DND-41 (cell line): ENCODE results near the gene TAF5.

Experiments
- ATAC-seq: fragments of 200-7000 bp; cut with Tn5 transposase; 3 replicates; pipeline ENCODE4 v1.9.1; 2021; ENCODE audit warnings: low read depth; ENCODE audit not compliant: insufficient read depth
- DNase-seq: peaks from one replicate; pipeline ENCODE4 v3.0.0-alpha.2; 2020
- H2AFZ ChIP-seq: 2 replicates; pipeline ENCODE4 v1.6.0; 2012; ENCODE audit warnings: low read depth, low read length
- H3K27ac ChIP-seq: 2 replicates; pipeline ENCODE4 v1.5.1; 2012; ENCODE audit warnings: low read length, inconsistent platforms
- H3K27me3 ChIP-seq: fragments of 200-600 bp; sonication (generic); 2 replicates; pipeline ENCODE4 v1.6.0; 2012; ENCODE audit warnings: low read length, mild to moderate bottlenecking, inconsistent platforms; ENCODE audit not compliant: insufficient read depth, poor library complexity
- H3K36me3 ChIP-seq: 2 replicates; pipeline ENCODE4 v1.5.1; 2012; ENCODE audit warnings: low read length, inconsistent platforms; ENCODE audit not compliant: insufficient read depth
- H3K4me1 ChIP-seq: 2 replicates; pipeline ENCODE4 v1.5.1; 2012; ENCODE audit warnings: mild to moderate bottlenecking, low read length; ENCODE audit not compliant: insufficient read depth
- H3K4me2 ChIP-seq: 2 replicates; pipeline ENCODE4 v1.6.0; 2012; ENCODE audit warnings: mild to moderate bottlenecking, moderate library complexity, low read length, inconsistent platforms; ENCODE audit not compliant: insufficient read depth
- H3K4me3 ChIP-seq, 2 experiments: fragments of 200-600 bp in 1 of 2; shearing (Covaris generic) in 1 of 2; 2 replicates each; pipeline ENCODE4 v1.5.1; 2012 to 2016; ENCODE audit warnings: inconsistent platforms in 2 of 2, low read length in 2 of 2, mild to moderate bottlenecking in 2 of 2, low read depth in 1 of 2, moderate library complexity in 1 of 2
- H3K79me2 ChIP-seq: 2 replicates; pipeline ENCODE4 v1.6.0; 2012; ENCODE audit warnings: low read length, inconsistent platforms; ENCODE audit not compliant: insufficient read depth
- H3K9ac ChIP-seq: 2 replicates; pipeline ENCODE4 v1.6.0; 2012; ENCODE audit warnings: low read depth, mild to moderate bottlenecking, inconsistent platforms, low read length, moderate library complexity
- H3K9me3 ChIP-seq: 2 replicates; pipeline ENCODE4 v1.5.1; 2012; ENCODE audit warnings: low read length, moderate library complexity, mild to moderate bottlenecking, inconsistent platforms; ENCODE audit not compliant: insufficient read depth, severe bottlenecking
- H4K20me1 ChIP-seq: 2 replicates; pipeline ENCODE4 v1.6.0; 2012; ENCODE audit warnings: low read length; ENCODE audit not compliant: insufficient read depth
- CTCF ChIP-seq: IDR thresholded peaks from 2 replicates; pipeline ENCODE4 v1.5.1; 2012; ENCODE audit warnings: borderline replicate concordance, low read length, moderate library complexity, mild to moderate bottlenecking; ENCODE audit not compliant: poor library complexity, severe bottlenecking; ENCODE audit errors: extremely low read depth
- EZH2 ChIP-seq: IDR thresholded peaks from 3 replicates; pipeline ENCODE4 v1.6.1; 2012; ENCODE audit warnings: borderline replicate concordance, low read depth, mild to moderate bottlenecking, moderate library complexity, low read length, inconsistent platforms; ENCODE audit not compliant: severe bottlenecking

TAF5 gene

GRCh38 chr10:103367379-103367781 is 396 bp upstream of the TAF5 start:
- H3K9ac ChIP-seq, result peak overlapping the region; percentile 85
- peaks cover 38% of the 10 kb centered on the region for H3K4me1 ChIP-seq
- ATAC-seq, result no peak
- H3K27me3 ChIP-seq, result no peaks in the 10 kb centered on the region
- TF ChIP-seq CTCF (no peak), EZH2 (no peak)
- H3K27ac ChIP-seq, result peak overlapping the region; percentile 71
- H3K36me3 ChIP-seq, result peaks cover 15% of the 10 kb centered on the region
- H3K9me3 ChIP-seq, result no peaks in the 10 kb centered on the region
- H2AFZ ChIP-seq, result peak overlapping the region; percentile 48
- peak; percentile 29 for DNase-seq
- H3K4me3 ChIP-seq, result peak overlapping the region; percentile 9 to 82; a peak in 3 of 4 replicates
- peaks cover 7% of the 10 kb centered on the region; the same call in 1 of the 2 replicates for H4K20me1 ChIP-seq
- H3K79me2 ChIP-seq, result peaks cover 49% of the 10 kb centered on the region
- H3K4me2 ChIP-seq, result peak overlapping the region; percentile 65

- peaks cover 71% of the 10 kb centered on the region for H3K36me3 ChIP-seq
- ATAC-seq, result no peak
- H3K4me1 ChIP-seq, result peaks cover 29% of the 10 kb centered on the region
These were observed 5.8 kb downstream of the TAF5 start for GRCh38 chr10:103373544-103373943.

GRCh38 chr10:103374263-103374662 is 6.5 kb downstream of the TAF5 start:
- DNase-seq, result no peak
- peaks cover 24% of the 10 kb centered on the region for H3K4me1 ChIP-seq
- ATAC-seq, result no peak
- H3K79me2 ChIP-seq, result peaks cover 64% of the 10 kb centered on the region
- H2AFZ ChIP-seq, result no peak overlapping the region
- no peak overlapping the region for H3K4me2 ChIP-seq
- TF ChIP-seq CTCF, result no peak
- TF ChIP-seq EZH2, result no peak
- no peak overlapping the region for H3K27ac ChIP-seq
- H3K9me3 ChIP-seq, result no peaks in the 10 kb centered on the region
- peaks cover 78% of the 10 kb centered on the region for H3K36me3 ChIP-seq
- H3K27me3 ChIP-seq, result no peaks in the 10 kb centered on the region
- H3K9ac ChIP-seq, result no peak overlapping the region
- H4K20me1 ChIP-seq, result peaks cover 7% of the 10 kb centered on the region; the same call in 1 of the 2 replicates
- H3K4me3 ChIP-seq, result no peak overlapping the region

More at GRCh38 chr10:103373544-103373943, 5.8 kb downstream of the TAF5 start:
- Histone ChIP-seq H3K9ac (no peak overlapping the region), H3K4me3 (no peak overlapping the region), H4K20me1 (peaks cover 7% of the 10 kb centered on the region; the same call in 1 of the 2 replicates), H3K4me2 (no peak overlapping the region), H3K27me3 (no peaks in the 10 kb centered on the region), H3K79me2 (peaks cover 71% of the 10 kb centered on the region), H3K9me3 (no peaks in the 10 kb centered on the region), H2AFZ (no peak overlapping the region), H3K27ac (no peak overlapping the region)
- TF ChIP-seq EZH2, result no peak
- DNase-seq, result no peak

- H3K27me3 ChIP-seq, result no peaks in the 10 kb centered on the region
- TF ChIP-seq EZH2 (no peak), CTCF (no peak)
- no peak for DNase-seq
- H3K36me3 ChIP-seq, result peaks cover 81% of the 10 kb centered on the region
- ATAC-seq, result no peak
- H4K20me1 ChIP-seq, result no peaks in the 10 kb centered on the region
- no peak overlapping the region for H3K27ac ChIP-seq
- H3K9me3 ChIP-seq, result no peaks in the 10 kb centered on the region
- H2AFZ ChIP-seq, result no peak overlapping the region
- no peak overlapping the region for H3K4me3 ChIP-seq
- no peaks in the 10 kb centered on the region; the same call in 1 of the 2 replicates for H3K79me2 ChIP-seq
- H3K4me1 ChIP-seq, result no peaks in the 10 kb centered on the region
- H3K9ac ChIP-seq, result no peak overlapping the region
- H3K4me2 ChIP-seq, result no peak overlapping the region
These were observed 15.0 kb downstream of the TAF5 start for GRCh38 chr10:103382769-103383168.
